CD1c-positive myeloid dendritic cell (primary cell): ENCODE results near the gene UST.

Source experiments
- DNase-seq: peaks from one replicate; pipeline ENCODE4 v3.0.0-alpha.2; 2016; ENCODE audit errors: extremely low spot score

The UST gene

GRCh38 chr6:149060985-149061760 lies 314.3 kb downstream of the UST start:
- DNase-seq = no peak

- no peak for DNase-seq
Observed at GRCh38 chr6:149061930-149062329, 315.1 kb downstream of the UST start.

GRCh38 chr6:149062653-149063348 lies 316.0 kb downstream of the UST start:
- no peak for DNase-seq

DNA sequence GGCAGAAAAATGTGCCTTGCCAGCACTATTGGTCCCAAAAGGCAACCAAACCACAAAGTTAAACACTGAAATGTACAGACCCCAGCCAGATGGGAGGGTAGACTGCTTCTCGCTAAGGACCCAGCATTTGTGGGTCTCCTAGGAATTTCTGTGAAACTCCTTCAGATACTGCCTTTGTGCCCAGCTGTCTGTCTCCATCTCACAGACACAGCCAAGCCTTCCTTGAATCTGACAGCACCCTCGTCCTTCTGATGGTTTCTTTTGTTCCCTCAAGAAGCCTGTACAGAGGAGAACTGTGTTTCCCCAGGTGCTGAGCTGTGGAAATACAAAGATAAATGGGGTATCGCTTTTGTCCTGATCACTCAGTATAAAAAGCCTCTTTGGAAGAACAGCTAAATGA lies 316.6 kb downstream of the UST start:
- no peak for DNase-seq

GRCh38 chr6:149064001-149064659 lies 317.3 kb downstream of the UST start:
- no peak for DNase-seq

DNA sequence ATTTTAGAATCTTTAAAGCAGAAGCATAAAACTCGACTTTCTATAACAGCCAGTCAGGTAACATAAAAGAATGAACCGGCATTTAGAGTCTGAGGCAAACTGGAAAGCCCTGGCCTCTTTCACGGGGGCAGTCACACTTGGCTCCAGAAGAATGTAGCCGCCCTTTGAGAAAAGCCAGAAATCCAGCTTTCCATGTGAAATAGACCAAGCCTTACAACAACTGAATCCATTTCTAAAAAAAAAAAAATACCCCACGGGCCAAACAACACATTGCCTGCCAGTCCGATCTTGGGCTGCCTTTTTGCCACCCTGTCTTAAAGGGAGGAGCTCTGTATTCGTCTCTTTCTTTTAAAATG lies 317.8 kb downstream of the UST start:
- no peak for DNase-seq

DNA sequence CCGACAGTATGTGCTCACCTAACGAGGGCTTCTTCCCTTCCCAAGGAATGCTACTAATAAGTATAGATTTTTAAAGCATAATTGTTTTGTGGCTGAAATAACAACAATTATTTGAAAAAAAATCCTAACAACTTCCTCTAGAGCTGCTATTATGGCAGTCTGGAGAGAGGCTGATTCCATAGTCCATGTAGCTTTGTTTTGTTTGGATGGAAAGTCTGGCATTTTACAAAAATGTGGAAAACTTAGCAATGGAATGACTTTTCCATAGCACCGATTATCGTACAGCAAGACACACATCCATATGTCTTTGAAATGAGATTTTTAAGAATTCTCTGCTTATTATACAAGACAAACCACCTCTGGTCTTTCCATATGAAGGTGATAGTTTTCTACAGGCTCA lies 318.3 kb downstream of the UST start:
- no peak for DNase-seq

DNA sequence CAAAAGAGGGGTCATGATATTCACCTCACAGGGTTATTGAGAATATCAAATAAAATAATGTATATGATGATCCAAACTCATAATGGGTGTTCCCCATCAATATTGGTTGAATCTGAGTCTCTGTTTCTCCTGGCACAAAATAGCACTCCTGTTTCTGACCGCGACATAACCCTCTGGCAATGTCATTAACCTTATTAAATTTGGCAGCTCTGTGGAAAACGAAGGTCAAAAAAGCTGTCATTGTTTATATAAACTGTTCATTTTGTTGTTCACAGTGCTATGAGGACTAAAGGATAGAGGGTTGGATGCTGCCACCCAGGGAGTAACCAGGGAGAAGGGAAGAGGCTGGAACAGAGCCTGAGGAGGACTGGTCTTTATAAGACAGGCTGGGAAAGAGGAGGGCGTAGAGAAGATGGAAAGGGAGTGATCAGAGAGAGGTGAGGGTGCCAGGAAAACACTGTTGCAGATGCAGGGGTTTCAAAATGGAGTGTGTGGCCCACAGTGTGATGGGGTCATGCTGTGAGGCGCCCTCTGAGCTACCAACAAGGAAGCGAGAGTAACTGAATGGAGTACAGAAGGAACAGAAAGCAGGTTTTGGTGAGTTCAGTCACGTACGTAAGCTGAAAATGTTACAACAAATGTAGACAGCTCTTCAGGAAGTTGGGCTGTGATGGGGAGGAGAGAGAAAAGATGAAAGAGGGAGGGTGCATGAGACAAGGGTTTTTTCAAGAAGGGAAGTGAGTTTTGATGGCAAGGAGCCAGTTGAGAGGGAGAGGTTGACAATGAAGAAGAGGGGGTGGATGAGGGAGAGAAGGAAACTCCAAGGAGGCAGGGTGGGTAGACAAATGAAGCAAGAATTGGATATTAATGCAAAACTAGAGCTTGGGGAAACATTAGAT lies 319.1 kb downstream of the UST start:
- DNase-seq = peak; percentile 85

DNA sequence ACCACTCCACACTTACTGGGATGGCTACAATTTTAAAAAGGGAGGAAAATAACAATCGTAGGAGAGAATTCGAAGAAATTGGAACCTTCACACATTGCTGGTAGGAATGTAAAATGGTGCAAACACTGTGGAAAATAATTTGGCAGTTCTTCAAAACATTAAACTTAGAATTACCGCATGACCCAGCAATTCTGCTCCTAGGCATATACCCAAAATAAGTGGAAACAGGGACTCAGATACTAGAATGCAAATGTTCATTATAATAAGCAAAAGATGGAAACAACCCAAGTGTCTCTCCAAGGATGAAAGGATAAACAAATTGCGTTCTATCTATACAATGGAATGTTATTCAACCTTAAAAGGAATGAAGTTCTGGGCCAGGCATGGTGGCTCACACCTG lies 325.2 kb downstream of the UST start:
- no peak for DNase-seq

DNA sequence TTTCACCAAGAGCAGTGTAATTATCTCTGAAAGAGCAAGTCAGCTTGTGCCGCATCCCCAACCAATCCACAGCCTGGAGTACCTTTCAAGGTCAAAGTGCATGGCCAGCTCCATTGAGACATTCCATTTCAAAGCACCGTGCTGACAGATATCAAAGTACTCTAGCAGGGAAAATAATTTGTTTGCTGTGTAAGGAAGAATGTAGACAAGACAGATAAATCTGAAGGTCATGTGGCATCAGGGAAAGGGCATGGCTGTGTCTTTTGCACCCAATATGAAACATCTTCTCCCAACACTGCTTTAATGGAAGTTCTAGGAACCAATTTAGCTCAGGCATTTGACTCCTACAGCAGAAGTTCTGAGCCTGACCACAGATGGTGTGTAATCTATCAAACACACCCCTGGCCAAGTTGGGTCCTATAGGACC lies 328.0 kb downstream of the UST start:
- DNase-seq = no peak

DNA sequence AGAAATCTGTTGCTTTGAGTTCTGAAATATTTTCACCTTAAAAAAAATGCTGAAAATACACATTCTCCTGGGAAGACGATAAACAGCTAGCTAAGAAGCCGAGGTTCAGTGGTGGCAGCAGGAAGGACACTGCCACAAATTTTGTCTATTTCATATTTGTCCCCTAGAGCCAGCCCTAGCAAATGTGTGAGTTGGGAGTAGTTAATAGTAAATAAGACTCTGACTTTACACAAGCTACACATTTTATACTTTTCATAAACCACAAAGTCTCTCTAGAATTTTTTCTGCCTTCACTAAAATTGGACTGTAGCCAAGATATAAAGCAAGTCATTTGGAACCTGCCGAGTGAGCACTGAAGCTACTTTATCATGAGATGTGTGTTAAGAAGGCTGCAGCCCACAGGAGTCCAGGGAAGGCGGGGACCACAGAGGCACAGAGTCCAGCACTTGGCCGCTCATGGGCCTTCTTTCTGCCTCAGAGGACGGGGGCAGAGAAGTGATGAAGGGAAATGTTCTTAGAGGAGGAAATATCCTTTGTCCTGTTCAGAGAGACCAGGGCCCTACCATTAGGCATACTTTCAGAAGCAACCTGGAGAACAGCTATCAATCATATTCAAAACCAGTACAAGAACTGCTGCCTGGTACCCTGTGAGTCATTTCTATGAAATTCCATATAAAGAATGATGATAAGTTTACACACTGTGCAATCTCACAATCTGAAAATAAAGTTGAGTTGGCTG lies 329.0 kb downstream of the UST start:
- no peak for DNase-seq

- DNase-seq = no peak
Observed at GRCh38 chr6:149076355-149076734, 329.5 kb downstream of the UST start.

GRCh38 chr6:149077208-149077607 lies 330.4 kb downstream of the UST start:
- DNase-seq = no peak

DNA sequence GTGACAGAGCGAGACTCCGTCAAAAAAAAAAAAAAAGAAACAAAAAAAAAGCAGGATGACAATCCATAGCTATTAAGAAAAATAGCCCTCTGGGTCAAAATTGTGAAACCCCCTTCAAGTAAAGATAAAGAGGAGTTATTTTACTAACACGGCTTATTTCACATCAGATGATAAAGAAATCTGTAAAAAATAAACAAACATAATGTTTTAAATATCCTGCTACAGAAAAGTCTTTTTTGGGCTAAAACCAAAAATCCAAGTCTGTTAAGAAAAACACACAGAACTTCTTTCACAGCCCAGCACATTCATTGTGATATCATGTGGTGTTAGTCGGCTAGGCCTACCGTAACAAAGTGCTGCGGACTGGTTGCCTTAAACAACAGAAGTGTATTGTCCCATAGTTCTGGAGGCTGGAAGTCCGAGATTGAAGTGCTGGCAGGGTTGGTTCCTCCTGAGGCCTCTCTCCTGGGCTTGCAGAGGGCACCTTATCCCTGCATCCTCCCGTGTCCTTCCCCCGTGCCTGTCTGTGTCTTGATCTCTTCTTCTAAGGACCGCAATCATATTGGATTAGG lies 331.5 kb downstream of the UST start:
- DNase-seq = no peak

DNA sequence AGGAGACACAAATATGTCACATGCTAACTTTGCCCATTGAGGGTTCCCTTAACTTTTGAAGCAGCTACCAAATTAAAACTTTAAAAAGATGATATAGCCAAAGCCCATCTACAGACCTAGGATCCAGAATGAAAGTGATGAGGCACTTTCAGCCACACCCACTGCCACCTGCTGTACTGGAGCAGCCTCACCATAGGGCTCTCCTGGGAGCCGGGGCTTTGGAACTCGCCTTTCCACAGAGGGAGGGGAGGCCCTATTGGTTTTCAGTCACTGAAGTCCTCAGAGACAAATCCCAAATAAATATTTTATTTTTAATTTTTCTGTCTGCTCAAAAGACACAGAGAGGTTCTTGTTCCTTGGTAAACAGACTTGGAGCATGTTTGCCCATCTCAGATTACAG lies 332.6 kb downstream of the UST start:
- no peak for DNase-seq

- peak; percentile 83 for DNase-seq
Observed at GRCh38 chr6:149079911-149080491, 333.2 kb downstream of the UST start.

DNA sequence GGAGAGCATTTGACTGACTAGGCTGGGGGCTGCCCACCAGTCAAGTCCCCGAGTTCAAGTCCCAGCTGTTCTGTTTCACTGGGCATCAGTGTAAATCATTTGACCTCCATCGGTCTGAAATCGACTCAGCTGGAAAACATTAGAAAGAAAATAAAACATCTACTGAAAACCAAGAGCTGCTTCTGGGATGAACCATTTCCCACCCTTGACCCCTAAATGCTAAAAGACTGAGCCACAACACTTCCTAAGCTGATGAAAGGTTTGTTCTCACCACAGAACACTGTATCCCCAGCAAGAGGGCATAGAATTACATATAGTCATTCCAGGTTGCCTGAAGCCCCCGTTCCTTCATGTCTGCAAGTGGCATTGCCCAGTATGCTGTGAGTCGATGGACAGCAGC lies 333.7 kb downstream of the UST start:
- DNase-seq = no peak

DNA sequence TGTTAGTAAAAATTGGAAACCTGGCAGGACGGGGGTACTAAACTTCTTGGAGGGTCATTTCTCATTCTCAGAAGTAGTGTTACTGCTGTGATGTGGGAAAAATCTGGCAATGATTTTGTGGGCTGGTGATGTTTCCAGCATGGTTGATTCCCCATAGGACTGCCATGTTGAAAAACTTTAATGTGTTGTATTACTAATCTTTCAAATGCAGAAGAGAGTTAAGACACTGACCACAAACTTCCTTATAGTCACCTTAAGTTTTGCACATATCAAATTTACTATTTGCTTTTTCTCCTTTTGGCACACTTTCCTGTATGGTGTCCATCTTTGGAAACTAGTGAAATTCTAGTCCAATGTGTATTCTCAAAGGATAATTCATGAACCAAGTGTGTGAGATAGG lies 334.5 kb downstream of the UST start:
- DNase-seq = peak; percentile 48

DNA sequence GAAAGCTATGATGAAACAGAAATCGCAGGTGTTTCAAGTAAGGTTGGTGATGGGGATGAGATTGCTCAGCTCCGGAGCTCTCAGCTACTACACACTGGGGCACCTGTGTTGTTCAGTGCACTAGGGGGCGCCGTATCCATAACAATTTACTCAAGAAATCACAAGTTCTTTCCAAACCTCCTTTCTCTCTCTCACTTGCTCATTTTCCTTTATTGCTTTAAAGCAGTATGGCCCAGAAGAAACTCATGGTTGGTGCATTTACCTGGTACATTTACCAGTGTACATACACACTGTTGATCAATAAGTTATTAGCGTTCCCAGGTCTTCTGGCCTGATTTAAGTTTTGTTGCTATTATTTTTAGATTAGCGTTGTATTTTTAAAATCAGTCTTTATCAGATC lies 335.5 kb downstream of the UST start:
- peak; percentile 68 for DNase-seq

- DNase-seq = no peak
Observed at GRCh38 chr6:149084026-149084425, 337.2 kb downstream of the UST start.
